EL (cell line): ENCODE measurements around the gene PXT1.
"Not testable (repeated sequence)": the region's sequence is repeated elsewhere in the genome, so short reads cannot be mapped to it uniquely, and the experiment has no call there.

Source experiments
- DNase-seq: peaks from one replicate; pipeline ENCODE4 v3.0.0-alpha.2; 2016

The PXT1 gene

GRCh38 chr6:36443471-36444428, 1.1 kb upstream of the PXT1 start:
- peak; percentile 39 for DNase-seq

GRCh38 chr6:36442103-36442670, 467 bp downstream of the PXT1 start:
- DNase-seq = no peak

- DNase-seq = peak; percentile 100
Measured at GRCh38 chr6:36441307-36441894, 1.3 kb downstream of the PXT1 start.

- peak; percentile 87 for DNase-seq
Measured at GRCh38 chr6:36436466-36436865, 6.2 kb downstream of the PXT1 start.

GRCh38 chr6:36432151-36432671, 10.4 kb downstream of the PXT1 start:
- DNase-seq = peak; percentile 93

GRCh38 chr6:36431197-36431596, 11.5 kb downstream of the PXT1 start:
- no peak for DNase-seq

- DNase-seq = peak; percentile 83
Measured at GRCh38 chr6:36430351-36430750, 12.3 kb downstream of the PXT1 start.

- DNase-seq = no peak
Measured at GRCh38 chr6:36428911-36429310, 13.7 kb downstream of the PXT1 start.

GRCh38 chr6:36426622-36427021, 16.0 kb downstream of the PXT1 start:
- DNase-seq = no peak

- peak; percentile 99 for DNase-seq
Measured at GRCh38 chr6:36423101-36423824, 19.4 kb downstream of the PXT1 start.

GRCh38 chr6:36422714-36423100, 19.9 kb downstream of the PXT1 start:
- no peak for DNase-seq

GRCh38 chr6:36419310-36419709, 23.3 kb downstream of the PXT1 start:
- DNase-seq = no peak

GRCh38 chr6:36418558-36418957, 24.1 kb downstream of the PXT1 start:
- peak; percentile 41 for DNase-seq

- DNase-seq = peak; percentile 35
Measured at GRCh38 chr6:36414481-36414880, 28.2 kb downstream of the PXT1 start.

- DNase-seq = no peak
Measured at GRCh38 chr6:36413489-36414480, 28.9 kb downstream of the PXT1 start.

- not testable (repeated sequence) for DNase-seq
Measured at GRCh38 chr6:36409718-36410117, 32.9 kb downstream of the PXT1 start.

- DNase-seq = no peak
Measured at GRCh38 chr6:36404164-36404563, 38.5 kb downstream of the PXT1 start.

GRCh38 chr6:36402481-36402880, 40.2 kb downstream of the PXT1 start:
- DNase-seq = peak; percentile 12

- no peak for DNase-seq
Measured at GRCh38 chr6:36399970-36400369, 42.7 kb downstream of the PXT1 start.

GRCh38 chr6:36392621-36393020, 50.0 kb downstream of the PXT1 start:
- no peak for DNase-seq

GRCh38 chr6:36389353-36389752, 53.3 kb downstream of the PXT1 start:
- no peak for DNase-seq
